ENCODE results near the gene DEFB132.

The DEFB132 gene

DNA sequence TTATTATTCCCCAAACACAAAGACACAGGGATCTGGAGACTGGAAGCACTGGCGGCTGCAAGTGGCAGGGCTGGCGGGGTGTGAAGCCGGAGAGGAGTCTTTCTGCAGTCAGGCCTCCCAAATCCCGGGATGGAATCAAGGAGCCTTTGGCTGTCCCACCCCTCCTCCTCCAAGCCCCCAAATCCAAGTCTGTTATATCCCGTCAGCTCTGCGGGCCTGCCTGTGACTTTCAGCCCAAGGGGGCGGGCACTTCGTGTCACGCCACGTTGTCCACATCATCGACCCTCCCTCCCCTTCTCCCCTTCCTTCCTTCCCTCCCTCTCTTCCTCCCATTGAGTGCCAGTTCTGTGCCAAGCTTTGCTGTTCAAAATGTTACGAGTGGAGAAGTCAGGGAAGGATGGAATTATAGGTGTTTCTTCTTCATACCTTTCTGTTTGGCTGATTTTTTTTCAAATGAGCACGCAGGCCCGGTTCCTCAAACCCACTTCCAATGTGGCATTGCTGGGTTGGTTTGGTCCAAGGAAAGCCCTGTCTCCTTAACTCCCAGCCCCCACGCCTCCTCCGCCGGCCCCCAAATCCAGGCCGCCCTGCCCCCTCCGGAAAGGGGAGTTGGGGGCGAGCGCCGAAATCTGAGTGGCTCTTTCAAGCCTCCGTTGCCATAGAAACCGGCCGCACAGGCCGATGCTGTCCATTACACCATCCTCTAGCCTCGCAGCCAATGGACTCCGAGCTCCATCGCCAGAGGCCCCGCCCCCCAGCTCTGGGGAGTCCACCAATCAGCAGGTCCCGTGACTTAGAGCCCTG lies 52.5 kb downstream of the DEFB132 start:
- Histone ChIP-seq H3K4me3 (ENCODE audit: low read length) (peak overlapping the region; percentile 47), H3K27ac (ENCODE audit: low read depth, low read length) (no peak overlapping the region), H3K27me3 (ENCODE audit: control insufficient read depth, low read length) (no peaks in the 10 kb centered on the region), H3K9me3 (ENCODE audit: control insufficient read depth, insufficient read depth, low read length) (no peaks in the 10 kb centered on the region), H3K9me2 (replicated peaks; ENCODE audit: control insufficient read depth, low read length) (no peaks in the 10 kb centered on the region), H3K4me1 (ENCODE audit: control insufficient read depth, low read length) (peaks cover 20% of the 10 kb centered on the region), H3F3A (ENCODE audit: control insufficient read depth, insufficient read depth) (no peaks in the 10 kb centered on the region), H3K4me2 (ENCODE audit: low read length) (peak overlapping the region; percentile 46), H3K36me3 (ENCODE audit: control insufficient read depth, low read length) (no peaks in the 10 kb centered on the region), H4K20me1 (ENCODE audit: control insufficient read depth, insufficient read depth, low read depth, low read length) (no peaks in the 10 kb centered on the region), H3K79me2 (ENCODE audit: control insufficient read depth, low read length) (no peaks in the 10 kb centered on the region)
- TF ChIP-seq EZH2phosphoT487 (IDR thresholded peaks at IDR 0.05; ENCODE audit: borderline replicate concordance, low read length) (no peak), CTCF (IDR thresholded peaks at IDR 0.05; ENCODE audit: low read depth, low read length, poor library complexity, severe bottlenecking) (no peak)

GRCh38 chr20:310645-311044 lies 53.1 kb downstream of the DEFB132 start:
- Histone ChIP-seq H3K27me3 (ENCODE audit: control insufficient read depth, low read length) (no peaks in the 10 kb centered on the region), H4K20me1 (ENCODE audit: control insufficient read depth, insufficient read depth, low read depth, low read length) (no peaks in the 10 kb centered on the region), H3F3A (ENCODE audit: control insufficient read depth, insufficient read depth) (no peaks in the 10 kb centered on the region), H3K27ac (ENCODE audit: low read depth, low read length) (no peak overlapping the region), H3K9me3 (ENCODE audit: control insufficient read depth, insufficient read depth, low read length) (no peaks in the 10 kb centered on the region), H3K79me2 (ENCODE audit: control insufficient read depth, low read length) (no peaks in the 10 kb centered on the region), H3K4me1 (ENCODE audit: control insufficient read depth, low read length) (peaks cover 20% of the 10 kb centered on the region), H3K4me3 (ENCODE audit: low read length) (peak overlapping the region; percentile 40), H3K9me2 (replicated peaks; ENCODE audit: control insufficient read depth, low read length) (no peaks in the 10 kb centered on the region), H3K36me3 (ENCODE audit: control insufficient read depth, low read length) (no peaks in the 10 kb centered on the region), H3K4me2 (ENCODE audit: low read length) (peak overlapping the region; percentile 46)
- TF ChIP-seq CTCF (IDR thresholded peaks at IDR 0.05; ENCODE audit: low read depth, low read length, poor library complexity, severe bottlenecking) (no peak), EZH2phosphoT487 (IDR thresholded peaks at IDR 0.05; ENCODE audit: borderline replicate concordance, low read length) (no peak)

Measured in DOHH2 (cell line).